HEK293 (cell line): ENCODE measurements around the gene ANKRD65.
A peak's percentile ranks its signal among the peaks of the same experiment; 100 is the strongest.

Experiments
- CTCF ChIA-PET: fragments of 350-600 bp; formaldehyde crosslinking; extraction: SDS; loops from one replicate; lab custom pipeline; 2021; ENCODE audit warnings: antibody characterized with exemption; lab: Yijun Ruan, JAX
- POLR2A ChIA-PET: fragments of 300-600 bp; formaldehyde crosslinking; extraction: SDS; loops from one replicate; lab custom pipeline; 2020; ENCODE audit warnings: antibody characterized with exemption, inconsistent platforms; lab: Yijun Ruan, JAX
- H3K27ac ChIP-seq: fragments of 200-500 bp; sonication (Bioruptor generic); 2 replicates; pipeline ENCODE4 v1.5.1; 2014; ENCODE audit warnings: low read depth, low read length, control low read depth, inconsistent platforms; ENCODE audit errors: extremely low read depth
- H3K36me3 ChIP-seq, 2 experiments: fragments of 200-500 bp in 1 of 2; sonication (Bioruptor generic) in 1 of 2; 1 replicate in 1 of 2; 2 replicates in 1 of 2; pipeline ENCODE4 v1.5.1; 2014 to 2017; ENCODE audit warnings: inconsistent platforms in 2 of 2, low read length in 2 of 2; ENCODE audit not compliant: control insufficient read depth in 2 of 2, insufficient read depth in 1 of 2
- H3K4me1 ChIP-seq: fragments of 200-500 bp; sonication (Bioruptor generic); 2 replicates; pipeline ENCODE4 v1.5.1; 2014; ENCODE audit warnings: mild to moderate bottlenecking, low read length, inconsistent platforms; ENCODE audit not compliant: control insufficient read depth, insufficient read depth
- H3K4me3 ChIP-seq: 2 replicates; pipeline ENCODE4 v1.5.1; 2011; ENCODE audit warnings: low read depth, mild to moderate bottlenecking, control low read depth, low read length, moderate library complexity
- H3K9me3 ChIP-seq: fragments of 200-500 bp; sonication (Bioruptor generic); 2 replicates; pipeline ENCODE4 v1.5.1; 2014; ENCODE audit warnings: low read depth, low read length, inconsistent platforms; ENCODE audit not compliant: control insufficient read depth, insufficient read depth
- GLIS1 ChIP-seq: fragments of 450-650 bp; formaldehyde crosslinking; IDR thresholded peaks from 2 replicates; pipeline ENCODE4 v1.5.1; 2016; ENCODE audit warnings: missing biosample characterization, missing genetic modification characterization
- KLF1 ChIP-seq: fragments of 450-650 bp; formaldehyde crosslinking; IDR thresholded peaks from 2 replicates; pipeline ENCODE4 v1.5.1; 2016; ENCODE audit warnings: missing biosample characterization, missing genetic modification characterization
- KLF17 ChIP-seq: fragments of 450-650 bp; formaldehyde crosslinking; IDR thresholded peaks from 2 replicates; pipeline ENCODE4 v1.5.1; 2016; ENCODE audit warnings: missing biosample characterization, missing genetic modification characterization
- PATZ1 ChIP-seq: fragments of 450-650 bp; formaldehyde crosslinking; IDR thresholded peaks from 2 replicates; pipeline ENCODE4 v1.5.1; 2016; ENCODE audit warnings: missing biosample characterization, missing genetic modification characterization
- SALL2 ChIP-seq: fragments of 450-650 bp; formaldehyde crosslinking; IDR thresholded peaks from 2 replicates; pipeline ENCODE4 v1.5.0; 2017; ENCODE audit warnings: missing biosample characterization, mild to moderate bottlenecking, missing genetic modification characterization, borderline replicate concordance
- SCRT2 ChIP-seq: fragments of 450-650 bp; formaldehyde crosslinking; IDR thresholded peaks from 2 replicates; pipeline ENCODE4 v1.5.1; 2016; ENCODE audit warnings: missing biosample characterization, missing genetic modification characterization
- SP2 ChIP-seq: fragments of 450-650 bp; formaldehyde crosslinking; IDR thresholded peaks from 2 replicates; pipeline ENCODE4 v1.5.1; 2016; ENCODE audit warnings: missing biosample characterization, missing genetic modification characterization
- WT1 ChIP-seq: fragments of 450-650 bp; formaldehyde crosslinking; IDR thresholded peaks from 2 replicates; pipeline ENCODE4 v1.5.1; 2016; ENCODE audit warnings: missing biosample characterization, missing genetic modification characterization
- ZIC2 ChIP-seq: fragments of 450-650 bp; formaldehyde crosslinking; IDR thresholded peaks from 2 replicates; pipeline ENCODE4 v1.5.1; 2016; ENCODE audit warnings: missing biosample characterization, missing genetic modification characterization
- ZNF398 ChIP-seq: fragments of 450-650 bp; formaldehyde crosslinking; IDR thresholded peaks from 2 replicates; pipeline ENCODE4 v1.5.1; 2017; ENCODE audit warnings: missing biosample characterization, missing genetic modification characterization
- ZNF518A ChIP-seq: fragments of 450-650 bp; formaldehyde crosslinking; conservative IDR thresholded peaks from 2 replicates; pipeline ENCODE4 v1.5.1; 2016; ENCODE audit warnings: low read depth, missing biosample characterization, missing genetic modification characterization

The ANKRD65 gene

GRCh38 chr1:1434131-1434823 lies 13.2 kb upstream of the ANKRD65 start:
- H3K4me1 ChIP-seq: no peaks in the 10 kb centered on the region
- H3K9me3 ChIP-seq: no peaks in the 10 kb centered on the region
- CTCF ChIA-PET: no interaction called here
- POLR2A ChIA-PET: interaction anchor here (0.6 to 1.4 kb wide), 3 partner anchors 26 to 43 kb away, joined by 3 to 8 read pairs (median 4); partner anchors contain the start of gene MRPL20
- peaks cover 0 to 8% of the 10 kb centered on the region in 2 experiments; a peak in 1 of 3 replicates for H3K36me3 ChIP-seq
- H3K4me3 ChIP-seq: no peak overlapping the region
- TF ChIP-seq PATZ1 (peak; percentile 47; the same call in 1 of the 2 replicates), ZNF518A (tag by site-specific recombination) (no peak), WT1 (peak; percentile 29; the same call in 1 of the 2 replicates), ZIC2 (tag by site-specific recombination) (0 out of 2 replicates have a peak, but pooled peaks have one; percentile 2), GLIS1 (tag by site-specific recombination) (peak; percentile 92), KLF17 (peak; percentile 4; the same call in 1 of the 2 replicates)
- no peak overlapping the region for H3K27ac ChIP-seq

- Histone ChIP-seq H3K27ac (no peak overlapping the region), H3K9me3 (no peaks in the 10 kb centered on the region), H3K4me1 (no peaks in the 10 kb centered on the region), H3K36me3 (peaks cover 0 to 3% of the 10 kb centered on the region in 2 experiments; a peak in 1 of 3 replicates), H3K4me3 (no peak overlapping the region)
- ChIA-PET CTCF (no interaction called here), POLR2A (interaction anchor here (0.6 to 1.4 kb wide), 2 partner anchors 26 to 42 kb away, joined by 3 to 8 read pairs; no protein-coding TSS in a partner anchor)
- TF ChIP-seq KLF17 (peak; percentile 46), KLF1 (peak; percentile 49), ZNF398 (0 out of 2 replicates have a peak, but pooled peaks have one; percentile 24), SALL2 (tag by site-specific recombination) (no peak), SCRT2 (tag by site-specific recombination) (no peak), SP2 (peak; percentile 10; the same call in 1 of the 2 replicates)
Measured at GRCh38 chr1:1433804-1434130, 12.7 kb upstream of the ANKRD65 start.
